OCI-LY3 (cell line): ENCODE results near the gene LRP1B.

ENCODE experiments used
- CTCF ChIP-seq: fragments of 200-600, 300-600 bp; sonication (generic); IDR thresholded peaks from 2 replicates; pipeline ENCODE4 v1.5.1; 2014; ENCODE audit warnings: antibody characterized with exemption, low read length, low read depth
- EZH2phosphoT487 ChIP-seq: fragments of 200-600 bp; shearing (Covaris generic); IDR thresholded peaks from 2 replicates; pipeline ENCODE4 v1.6.1; 2018; ENCODE audit warnings: antibody characterized with exemption, mixed run types, low read depth

- TF ChIP-seq CTCF (no peak), EZH2phosphoT487 (no peak)
These were observed 74.0 kb downstream of the LRP1B start for GRCh38 chr2:142056784-142057183.
